HG02884 (cell line): ENCODE measurements around the gene MICAL2.
"Not testable (repeated sequence)": the region's sequence is repeated elsewhere in the genome, so short reads cannot be mapped to it uniquely, and the experiment has no call there.

ENCODE experiments used
- ATAC-seq: cut with Tn5 transposase; IDR thresholded peaks from one replicate; pipeline ENCODE4 v1.9.1; 2021; ENCODE audit warnings: mild to moderate bottlenecking, moderate library complexity; ENCODE audit not compliant: unreplicated experiment

MICAL2 gene

GRCh38 chr11:12132790-12133145, 22.4 kb downstream of the MICAL2 start:
- no peak for ATAC-seq

- ATAC-seq, result no peak
These were observed 23.3 kb downstream of the MICAL2 start for GRCh38 chr11:12133547-12134235.

- ATAC-seq, result no peak
These were observed 23.8 kb downstream of the MICAL2 start for GRCh38 chr11:12134236-12134585.

- no peak for ATAC-seq
These were observed 24.8 kb downstream of the MICAL2 start for GRCh38 chr11:12135185-12135584.

- no peak for ATAC-seq
These were observed 26.8 kb downstream of the MICAL2 start for GRCh38 chr11:12137005-12137690.

GRCh38 chr11:12137938-12138731, 27.7 kb downstream of the MICAL2 start:
- no peak for ATAC-seq

- no peak for ATAC-seq
These were observed 28.9 kb downstream of the MICAL2 start for GRCh38 chr11:12139144-12139881.

- no peak for ATAC-seq
These were observed 29.9 kb downstream of the MICAL2 start for GRCh38 chr11:12140186-12140793.

- ATAC-seq, result no peak
These were observed 30.9 kb downstream of the MICAL2 start for GRCh38 chr11:12141283-12141682.

GRCh38 chr11:12142176-12142575, 31.8 kb downstream of the MICAL2 start:
- no peak for ATAC-seq

- no peak for ATAC-seq
These were observed 32.5 kb downstream of the MICAL2 start for GRCh38 chr11:12142909-12143308.

- ATAC-seq, result no peak
These were observed 33.3 kb downstream of the MICAL2 start for GRCh38 chr11:12143461-12144258.

- no peak for ATAC-seq
These were observed 34.2 kb downstream of the MICAL2 start for GRCh38 chr11:12144330-12145174.

GRCh38 chr11:12146678-12147077, 36.3 kb downstream of the MICAL2 start:
- ATAC-seq, result not testable (repeated sequence)

- ATAC-seq, result no peak
These were observed 37.4 kb downstream of the MICAL2 start for GRCh38 chr11:12147827-12148226.

- ATAC-seq, result no peak
These were observed 38.1 kb downstream of the MICAL2 start for GRCh38 chr11:12148466-12148865.

- ATAC-seq, result no peak
These were observed 38.5 kb downstream of the MICAL2 start for GRCh38 chr11:12148882-12149281.

- peak; percentile 90 for ATAC-seq
These were observed 39.4 kb downstream of the MICAL2 start for GRCh38 chr11:12149672-12150225.
